A673 (cell line): ENCODE data around the gene CMIP. TPM values are rescaled to one million over a fixed set of nuclear protein-coding genes. Genes with fewer than 3 reads are reported as not detected.
A peak's percentile ranks its signal among the peaks of the same experiment; 100 is the strongest.

Source experiments
- BruUV-seq: library from RNA; stranded (reverse); fragments of 400-500 nt; replicated peaks from 2 replicates; lab custom pipeline; 2021; lab: Mats Ljungman, UMichigan
- CTCF ChIA-PET: fragments of 300-600 bp; sonication (Branson Sonifier 250); formaldehyde crosslinking; loops from one replicate; lab custom pipeline; 2022; ENCODE audit warnings: antibody characterized with exemption; lab: Charles Lee
- POLR2A ChIA-PET: fragments of 300-600 bp; sonication (Branson Sonifier 250); formaldehyde crosslinking; loops from one replicate; lab custom pipeline; 2022; ENCODE audit warnings: antibody characterized with exemption; ENCODE audit not compliant: low non-redundant PET; lab: Charles Lee
- DNase-seq: peaks from one replicate; pipeline ENCODE4 v3.0.0-alpha.2; 2015; ENCODE audit warnings: low spot score
- H3K27ac ChIP-seq: fragments of 200-600 bp; sonication (generic); 2 replicates; pipeline ENCODE4 v1.5.1; 2016; ENCODE audit warnings: mixed run types, low read depth, mild to moderate bottlenecking, mixed read lengths, antibody characterized with exemption, low read length; ENCODE audit not compliant: poor library complexity, severe bottlenecking
- H3K27me3 ChIP-seq: fragments of 200-600 bp; sonication (generic); replicated peaks from 2 replicates; pipeline ENCODE4 v1.6.1; 2017; ENCODE audit warnings: mixed run types, low read depth, mild to moderate bottlenecking, mixed read lengths, antibody characterized with exemption, low read length; ENCODE audit not compliant: insufficient read depth, poor library complexity
- H3K36me3 ChIP-seq: fragments of 200-600 bp; sonication (generic); 2 replicates; pipeline ENCODE4 v1.6.1; 2016; ENCODE audit warnings: mixed run types, mild to moderate bottlenecking, mixed read lengths, antibody characterized with exemption, low read length; ENCODE audit not compliant: insufficient read depth, poor library complexity, severe bottlenecking
- H3K4me1 ChIP-seq: fragments of 200-600 bp; sonication (generic); 2 replicates; pipeline ENCODE4 v1.6.1; 2017; ENCODE audit warnings: mixed run types, mild to moderate bottlenecking, mixed read lengths, antibody characterized with exemption, low read length; ENCODE audit not compliant: insufficient read depth, poor library complexity, severe bottlenecking
- H3K4me3 ChIP-seq: fragments of 200-600 bp; sonication (generic); 2 replicates; pipeline ENCODE4 v1.5.1; 2016; ENCODE audit warnings: low read depth, mixed run types, mild to moderate bottlenecking, mixed read lengths, low read length; ENCODE audit not compliant: poor library complexity, severe bottlenecking
- H3K9me3 ChIP-seq: fragments of 200-600 bp; sonication (generic); 2 replicates; pipeline ENCODE4 v1.6.1; 2016; ENCODE audit warnings: mixed run types, low read depth, mild to moderate bottlenecking, mixed read lengths, antibody characterized with exemption, low read length; ENCODE audit not compliant: poor library complexity, severe bottlenecking
- CTCF ChIP-seq: fragments of 300-800, 200-600 bp; sonication (generic); conservative IDR thresholded peaks from 2 replicates; pipeline ENCODE4 v1.5.1; 2017; ENCODE audit warnings: low read depth, mild to moderate bottlenecking, antibody characterized with exemption, low read length, moderate library complexity, mixed read lengths
- EZH2 ChIP-seq: fragments of 200-600 bp; sonication (generic); IDR thresholded peaks from 2 replicates; pipeline ENCODE4 v1.6.1; 2017; ENCODE audit warnings: borderline replicate concordance, low read depth, mild to moderate bottlenecking, mixed read lengths, antibody characterized with exemption, low read length; ENCODE audit not compliant: poor library complexity, severe bottlenecking
- intact Hi-C: fragments of 100-400 bp; cut with micrococcal nuclease; formaldehyde crosslinking; loops from one replicate; pipeline ENCODE4 v1.10.0; 2022; ENCODE audit not compliant: unreplicated experiment
- total RNA-seq: library from RNA; stranded (reverse); gene quantifications from 2 replicates; pipeline ENCODE4 v1.2.3, GENCODE V29; 2021

The CMIP gene
- total RNA-seq, 1 experiment from 2014 or later = 25.5 TPM

- intact Hi-C loops = no loop called here
- H3K9me3 ChIP-seq = no peaks in the 10 kb centered on the region
- BruUV-seq = no TSS peak
- CTCF ChIA-PET = no interaction called here
- peaks cover 8% of the 10 kb centered on the region for H3K4me1 ChIP-seq
- H3K36me3 ChIP-seq = no peaks in the 10 kb centered on the region
- TF ChIP-seq EZH2 (no peak), CTCF (no peak)
- no peaks in the 10 kb centered on the region for H3K27me3 ChIP-seq
- H3K27ac ChIP-seq = no peak overlapping the region
- no peak overlapping the region for H3K4me3 ChIP-seq
- POLR2A ChIA-PET = no interaction called here
- DNase-seq = peak; percentile 32
Measured at GRCh38 chr16:81636298-81636993, 191.8 kb downstream of the CMIP start.

- H3K36me3 ChIP-seq = no peaks in the 10 kb centered on the region
- no peaks in the 10 kb centered on the region for H3K9me3 ChIP-seq
- DNase-seq = no peak
- ChIA-PET CTCF (no interaction called here), POLR2A (no interaction called here)
- peaks cover 8% of the 10 kb centered on the region for H3K4me1 ChIP-seq
- no peak overlapping the region for H3K4me3 ChIP-seq
- BruUV-seq = no TSS peak
- no peak overlapping the region for H3K27ac ChIP-seq
- intact Hi-C loops = no loop called here
- no peaks in the 10 kb centered on the region for H3K27me3 ChIP-seq
- TF ChIP-seq CTCF = no peak
- TF ChIP-seq EZH2 = no peak
Measured at GRCh38 chr16:81637336-81638235, 193.0 kb downstream of the CMIP start.

- Histone ChIP-seq H3K4me3 (no peak overlapping the region), H3K36me3 (no peaks in the 10 kb centered on the region), H3K9me3 (no peaks in the 10 kb centered on the region), H3K27me3 (no peaks in the 10 kb centered on the region), H3K4me1 (peaks cover 8% of the 10 kb centered on the region), H3K27ac (no peak overlapping the region)
- DNase-seq = no peak
- ChIA-PET CTCF (no interaction called here), POLR2A (no interaction called here)
- BruUV-seq = no TSS peak
- intact Hi-C loops = no loop called here
- TF ChIP-seq EZH2 (no peak), CTCF (no peak)
Measured at GRCh38 chr16:81638286-81638945, 193.8 kb downstream of the CMIP start.
